Endothelial cell of coronary artery (primary cell): ENCODE measurements around the gene C1orf115. TPM values are rescaled to one million over a fixed set of nuclear protein-coding genes. Genes with fewer than 3 reads are reported as not detected.

Experiments
- total RNA-seq: library from RNA; depleted of rRNA; stranded (reverse); fragments of >200 nt; gene quantifications from 2 replicates; pipeline ENCODE4 v1.2.3, GENCODE V29; 2014

The C1orf115 gene
- 29.5 and 29.7 TPM in 2 replicates for total RNA-seq

GRCh38 chr1:220690140-220691052 lies at the start of gene C1orf115:
C1orf115 (plus strand) TSS chr1:220690363; CDS start chr1:220690403, 40 bp downstream.

GRCh38 chr1:220748089-220748934 lies 58.1 kb downstream of the C1orf115 start, which contains the start of gene MTARC2:
MTARC2 (plus strand) TSS chr1:220748322; CDS start chr1:220748532, 210 bp downstream.

Other genes with a start within 250 kb of the C1orf115 start
- gene MARK1, start 162.2 kb upstream of the C1orf115 start, total RNA-seq, result 1.3 and 1.7 TPM in 2 replicates
- gene MTARC2, start 58.0 kb downstream of the C1orf115 start, total RNA-seq, result 3.1 and 12.7 TPM in 2 replicates
- 2.2 and 2.3 TPM in 2 replicates for gene MTARC1, start 96.5 kb downstream of the C1orf115 start, total RNA-seq
- gene HLX, start 189.1 kb downstream of the C1orf115 start, total RNA-seq, result 13.8 and 22.1 TPM in 2 replicates